Testis (tissue), 3 donors: ENCODE results near the gene PRDM15. TPM values are rescaled to one million over a fixed set of nuclear protein-coding genes. Genes with fewer than 3 reads are reported as not detected.

Experiments
- DNase-seq: peaks from one replicate; pipeline ENCODE4 v3.0.0-alpha.2; 2019
- H3K27ac ChIP-seq, 2 donors: fragments of 200-600 bp; sonication (generic); one replicate each; pipeline ENCODE4 v1.5.1; 2019
- H3K27me3 ChIP-seq: fragments of 200-600 bp; sonication (generic); one replicate; pipeline ENCODE4 v1.5.1; 2019
- H3K36me3 ChIP-seq: fragments of 200-600 bp; sonication (generic); one replicate; pipeline ENCODE4 v1.5.1; 2017; ENCODE audit warnings: low read depth; ENCODE audit errors: missing control alignments
- H3K4me1 ChIP-seq: fragments of 200-600 bp; sonication (generic); one replicate; pipeline ENCODE4 v1.5.1; 2019
- H3K4me3 ChIP-seq, 2 donors: fragments of 200-600 bp; sonication (generic); one replicate each; pipeline ENCODE4 v1.5.1; 2017 to 2019
- H3K9me3 ChIP-seq: fragments of 200-600 bp; sonication (generic); one replicate; pipeline ENCODE4 v1.5.1; 2017
- POLR2A ChIP-seq: fragments of 450-650 bp; IDR thresholded peaks from one replicate; pipeline ENCODE4 v1.6.1; 2017; ENCODE audit warnings: antibody characterized with exemption, mild to moderate bottlenecking, moderate library complexity
- WGBS, 2 donors: methylation state at CpG; one replicate each; pipeline ENCODE4 v1.1.5; 2018; 5-methylcytosine and 5-hydroxymethylcytosine counted together
- intact Hi-C: fragments of 100-400 bp; cut with DNase I; formaldehyde crosslinking; loops from one replicate; pipeline ENCODE4 v1.15.1; 2023; ENCODE audit warnings: low total_unique reads
- polyA plus RNA-seq: library from polyadenylated mRNA; stranded (reverse); fragments of 350-450 nt; fragmentation: Illumina TruSeq; extraction: RNeasy Lipid Tissue Mini Kit (QIAGEN cat#74804); gene quantifications from one replicate; pipeline ENCODE4 v1.2.3, GENCODE V29; 2014; ENCODE audit warnings: low read depth, low replicate concordance; ENCODE audit not compliant: insufficient read depth
- total RNA-seq, 2 donors: library from RNA; depleted of rRNA; stranded (reverse); fragments of >200 nt; gene quantifications; one replicate each; pipeline ENCODE4 v1.2.3, GENCODE V29; 2016
- TF ChIP-seq, protein P1 (sequence below), 3 experiments: fragments of 450-650 bp in 2 of 3; fragments of 200-600 bp in 1 of 3; sonication (generic) in 1 of 3; IDR thresholded peaks; one replicate each; pipeline ENCODE4 v1.5.1; 2016 to 2019; ENCODE audit warnings: antibody characterized with exemption in 3 of 3, mild to moderate bottlenecking in 2 of 3, moderate library complexity in 1 of 3

Gene PRDM15
- total and polyA plus RNA-seq, 3 donors from 2014 or later: 8.2 to 21.4 (median 18.8) TPM

DNA sequence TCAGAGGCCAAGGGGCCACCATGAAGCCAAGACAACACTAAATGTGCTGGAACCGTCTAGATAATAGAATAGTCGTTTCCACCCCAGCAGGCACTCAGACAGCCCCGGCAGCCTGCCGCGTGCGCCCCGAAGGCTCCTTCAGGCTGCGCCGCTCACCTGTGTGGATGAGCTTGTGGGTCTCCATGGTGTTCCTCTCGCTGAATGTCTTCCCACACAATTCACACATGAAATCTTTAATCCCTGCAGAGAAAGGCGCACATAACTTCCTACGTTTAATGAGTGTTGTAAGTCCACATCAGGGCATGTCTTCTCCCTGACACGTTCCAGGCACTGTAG, 68.6 kb downstream of the PRDM15 start:
- no peaks in the 10 kb centered on the region for H3K4me1 ChIP-seq
- no peak overlapping the region for H3K27ac ChIP-seq
- H3K27me3 ChIP-seq: no peaks in the 10 kb centered on the region
- WGBS, 2 donors: 90% methylated on average over 13 of the region's 13 CpGs
- DNase-seq: no peak
- H3K4me3 ChIP-seq: no peak overlapping the region
- H3K36me3 ChIP-seq: no peaks in the 10 kb centered on the region
- TF ChIP-seq, protein P1, sequence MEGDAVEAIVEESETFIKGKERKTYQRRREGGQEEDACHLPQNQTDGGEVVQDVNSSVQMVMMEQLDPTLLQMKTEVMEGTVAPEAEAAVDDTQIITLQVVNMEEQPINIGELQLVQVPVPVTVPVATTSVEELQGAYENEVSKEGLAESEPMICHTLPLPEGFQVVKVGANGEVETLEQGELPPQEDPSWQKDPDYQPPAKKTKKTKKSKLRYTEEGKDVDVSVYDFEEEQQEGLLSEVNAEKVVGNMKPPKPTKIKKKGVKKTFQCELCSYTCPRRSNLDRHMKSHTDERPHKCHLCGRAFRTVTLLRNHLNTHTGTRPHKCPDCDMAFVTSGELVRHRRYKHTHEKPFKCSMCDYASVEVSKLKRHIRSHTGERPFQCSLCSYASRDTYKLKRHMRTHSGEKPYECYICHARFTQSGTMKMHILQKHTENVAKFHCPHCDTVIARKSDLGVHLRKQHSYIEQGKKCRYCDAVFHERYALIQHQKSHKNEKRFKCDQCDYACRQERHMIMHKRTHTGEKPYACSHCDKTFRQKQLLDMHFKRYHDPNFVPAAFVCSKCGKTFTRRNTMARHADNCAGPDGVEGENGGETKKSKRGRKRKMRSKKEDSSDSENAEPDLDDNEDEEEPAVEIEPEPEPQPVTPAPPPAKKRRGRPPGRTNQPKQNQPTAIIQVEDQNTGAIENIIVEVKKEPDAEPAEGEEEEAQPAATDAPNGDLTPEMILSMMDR (IDR thresholded peaks at IDR 0.05): no peak
- no peak for TF ChIP-seq POLR2A
- intact Hi-C loops: no loop called here
- H3K9me3 ChIP-seq: no peaks in the 10 kb centered on the region

DNA sequence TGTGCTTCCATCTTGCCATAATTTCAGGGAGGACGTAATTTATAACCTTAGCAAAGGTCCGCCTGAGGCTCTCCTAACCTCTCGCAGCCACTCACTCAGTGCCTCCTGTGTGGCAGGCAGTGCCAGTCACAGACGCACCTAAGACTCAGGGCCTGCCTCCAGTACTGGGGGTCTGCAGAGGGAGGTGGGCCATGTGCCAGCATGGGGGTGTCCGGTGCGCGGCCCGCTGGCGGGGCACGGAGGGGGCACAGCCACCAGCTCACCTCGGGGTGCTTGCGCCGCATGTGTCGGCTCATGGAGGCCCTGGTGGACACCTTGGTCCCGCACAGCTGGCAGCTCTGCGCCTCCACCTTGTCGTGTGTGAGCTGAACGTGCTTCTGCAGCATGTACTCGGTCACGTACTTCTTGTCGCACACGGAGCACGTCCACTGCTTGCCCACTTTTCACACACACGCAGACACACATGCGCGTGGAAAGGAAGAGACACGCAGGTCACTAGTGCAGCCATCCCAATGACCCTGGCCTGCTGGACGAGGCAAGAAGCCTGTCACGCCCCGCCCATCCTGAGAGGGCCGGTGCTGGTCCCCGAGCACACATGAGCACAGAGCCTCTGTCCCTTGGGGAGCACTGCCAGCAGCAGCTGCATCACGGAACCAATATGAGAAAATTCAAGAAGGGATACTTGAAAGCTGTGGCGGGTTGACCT, 69.1 kb downstream of the PRDM15 start:
- H3K27me3 ChIP-seq: no peaks in the 10 kb centered on the region
- intact Hi-C loops: no loop called here
- no peaks in the 10 kb centered on the region for H3K9me3 ChIP-seq
- H3K4me1 ChIP-seq: no peaks in the 10 kb centered on the region
- 94 to 95% methylated on average over 20 to 34 of the region's 34 CpGs for WGBS, 2 donors
- H3K27ac ChIP-seq: no peak overlapping the region
- H3K36me3 ChIP-seq: no peaks in the 10 kb centered on the region
- TF ChIP-seq, protein P1 (IDR thresholded peaks at IDR 0.05): no peak
- no peak for TF ChIP-seq POLR2A
- no peak for DNase-seq
- no peak overlapping the region for H3K4me3 ChIP-seq

DNA sequence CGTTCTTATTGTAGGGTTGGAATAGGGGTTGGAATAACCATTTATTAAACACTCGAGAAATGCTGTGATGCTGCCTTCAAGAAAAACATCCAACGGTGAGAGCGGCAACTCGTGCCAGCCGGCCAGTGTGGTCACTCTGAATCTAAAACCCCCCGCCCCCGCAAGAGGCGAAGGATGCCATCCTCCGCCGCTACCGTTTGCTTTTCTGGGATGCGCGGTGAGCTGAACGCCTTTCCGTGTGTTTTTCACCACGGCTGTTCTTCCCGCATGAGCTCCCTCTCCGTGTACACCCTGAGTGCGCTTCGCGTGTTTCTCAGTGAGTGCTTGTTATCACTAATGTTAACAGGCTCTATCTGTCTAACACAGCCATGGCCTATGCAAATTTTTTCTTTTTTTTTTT, 70.3 kb downstream of the PRDM15 start:
- H3K4me3 ChIP-seq: no peak overlapping the region
- H3K36me3 ChIP-seq: no peaks in the 10 kb centered on the region
- 94 to 95% methylated on average over 22 of the region's 22 CpGs for WGBS, 2 donors

DNA sequence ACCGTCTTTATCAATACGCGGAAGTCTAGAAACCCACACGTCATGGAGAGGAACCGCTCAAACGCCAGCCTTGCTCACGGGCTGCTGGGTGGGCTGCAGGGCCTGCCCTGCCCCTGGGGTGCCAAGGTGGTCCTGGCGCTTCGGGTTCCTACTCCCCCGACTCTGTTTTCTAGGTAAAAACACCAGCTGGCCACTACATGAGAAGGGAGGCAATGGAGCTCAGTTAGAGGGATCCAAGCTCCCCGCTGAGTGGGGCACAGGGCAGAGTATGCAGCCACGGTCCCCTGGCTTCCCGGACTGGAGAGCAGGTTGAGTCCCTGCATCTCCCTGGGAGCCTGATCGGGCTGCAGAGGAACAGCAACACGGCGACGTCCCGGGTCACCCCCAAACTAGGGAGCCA, 71.0 kb downstream of the PRDM15 start:
- Histone ChIP-seq H3K9me3 (no peaks in the 10 kb centered on the region), H3K4me1 (no peaks in the 10 kb centered on the region), H3K27me3 (no peaks in the 10 kb centered on the region), H3K4me3 (no peak overlapping the region), H3K36me3 (no peaks in the 10 kb centered on the region), H3K27ac (no peak overlapping the region)
- intact Hi-C loops: no loop called here
- 90 to 96% methylated on average over 15 to 18 of the region's 18 CpGs for WGBS, 2 donors
- no peak for TF ChIP-seq POLR2A
- TF ChIP-seq, protein P1 (IDR thresholded peaks at IDR 0.05): no peak
- DNase-seq: no peak

More for the DNA sequence above, 70.3 kb downstream of the PRDM15 start:
- H3K4me1 ChIP-seq: no peaks in the 10 kb centered on the region
- TF ChIP-seq POLR2A: no peak
- TF ChIP-seq, protein P1 (IDR thresholded peaks at IDR 0.05): no peak
- DNase-seq: no peak
- H3K27ac ChIP-seq: no peak overlapping the region
- intact Hi-C loops: no loop called here
- no peaks in the 10 kb centered on the region for H3K9me3 ChIP-seq
- H3K27me3 ChIP-seq: no peaks in the 10 kb centered on the region

DNA sequence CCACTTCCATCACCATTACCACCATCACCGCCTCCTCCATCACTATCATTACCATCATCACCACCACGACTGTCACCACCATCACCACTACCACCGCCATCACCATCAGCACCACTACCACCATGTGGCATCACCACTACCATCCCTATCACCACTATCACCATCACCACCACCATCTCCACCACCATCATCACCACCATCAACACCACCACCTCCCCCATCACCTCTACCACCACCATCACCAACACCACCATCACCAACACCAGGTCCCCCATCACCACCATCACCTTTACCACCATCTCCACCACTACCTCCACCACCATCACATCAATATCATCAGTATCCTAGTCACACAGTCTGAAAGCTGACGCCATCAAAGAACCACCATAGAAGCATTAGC, 72.4 kb downstream of the PRDM15 start:
- no peak for TF ChIP-seq POLR2A
- TF ChIP-seq, protein P1 (IDR thresholded peaks at IDR 0.05): no peak
- Histone ChIP-seq H3K9me3 (no peaks in the 10 kb centered on the region), H3K36me3 (no peaks in the 10 kb centered on the region), H3K27me3 (no peaks in the 10 kb centered on the region), H3K27ac (no peak overlapping the region), H3K4me3 (no peak overlapping the region), H3K4me1 (no peaks in the 10 kb centered on the region)
- no peak for DNase-seq
- 98% methylated on average over 4 of the region's 4 CpGs for WGBS, 2 donors
- intact Hi-C loops: no loop called here
